ENCODE data around the gene GPBP1L1.

GPBP1L1 gene

DNA sequence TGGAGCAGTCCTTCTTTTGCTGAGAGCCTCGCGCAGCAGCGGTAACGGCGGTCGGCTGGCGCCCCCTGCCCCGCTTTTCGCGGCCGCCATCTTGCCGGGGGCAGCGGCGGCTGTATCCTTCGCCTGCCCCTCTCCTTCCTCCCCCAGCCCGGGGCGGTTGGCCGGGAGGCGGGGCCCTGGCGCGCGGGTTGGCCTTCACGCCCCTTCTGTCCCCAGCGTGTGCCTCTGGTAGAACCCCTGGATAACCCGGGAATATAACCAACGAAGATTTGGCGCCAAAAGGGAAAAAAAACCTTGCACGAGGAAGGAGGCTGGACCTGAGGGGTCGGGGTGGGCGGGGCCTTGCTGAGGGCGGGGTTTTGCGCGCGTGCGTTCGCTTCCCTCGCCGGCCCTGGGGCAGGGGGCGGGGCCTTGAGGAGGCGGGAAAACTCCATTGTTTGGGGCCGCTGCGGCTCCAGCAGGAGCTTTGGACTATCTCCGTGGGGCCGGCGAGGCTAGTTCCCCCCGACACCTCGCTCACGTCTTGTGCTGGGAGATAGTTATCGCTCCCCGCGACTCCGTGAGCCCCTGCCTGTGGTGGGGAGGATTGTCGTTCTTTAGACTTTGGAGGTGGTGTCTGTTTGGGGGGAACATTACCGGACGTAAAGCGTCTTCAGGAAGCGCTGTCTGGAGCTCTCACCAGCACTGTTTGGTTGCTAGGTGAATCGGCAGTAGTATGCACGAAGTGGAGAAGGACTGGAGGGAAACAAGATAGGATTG lies 101.8 kb downstream of the GPBP1L1 start:
- H3K9me3 ChIP-seq (ENCODE audit: control insufficient read depth, low read length) = no peaks in the 10 kb centered on the region
- peaks cover 16% of the 10 kb centered on the region for H3K4me1 ChIP-seq (ENCODE audit: control insufficient read depth, insufficient read depth, low read length)
- peak overlapping the region; percentile 87 for H3K9ac ChIP-seq (ENCODE audit: low read length)
- H3K4me3 ChIP-seq (ENCODE audit: low read length) = peak overlapping the region; percentile 95
- no peaks in the 10 kb centered on the region for H3K36me3 ChIP-seq (ENCODE audit: control insufficient read depth, insufficient read depth, low read length, severe bottlenecking)
- no peaks in the 10 kb centered on the region for H3K27me3 ChIP-seq (replicated peaks; ENCODE audit: control insufficient read depth, insufficient read depth, low read length)
- peak; percentile 97 for DNase-seq (ENCODE audit: low read depth)

GRCh38 chr1:45583666-45584350 lies 102.5 kb downstream of the GPBP1L1 start, which contains the start of gene NASP:
Gene NASP, plus strand, starts transcription at chr1:45584041. Its CDS starts 106 bp downstream, at chr1:45584147.
- Histone ChIP-seq H3K36me3 (ENCODE audit: control insufficient read depth, insufficient read depth, low read length, severe bottlenecking) (no peaks in the 10 kb centered on the region), H3K4me3 (ENCODE audit: low read length) (peak within 1 kb of the TSS; percentile 95), H3K27me3 (replicated peaks; ENCODE audit: control insufficient read depth, insufficient read depth, low read length) (no peaks in the 10 kb centered on the region), H3K9me3 (ENCODE audit: control insufficient read depth, low read length) (no peaks in the 10 kb centered on the region), H3K4me1 (ENCODE audit: control insufficient read depth, insufficient read depth, low read length) (peaks cover 16% of the 10 kb centered on the region), H3K9ac (ENCODE audit: low read length) (peak within 1 kb of the TSS; percentile 87)
- peak; percentile 91 for DNase-seq (ENCODE audit: low read depth)

- peak; percentile 99 for DNase-seq (ENCODE audit: low read depth)
- peaks cover 16% of the 10 kb centered on the region for H3K4me1 ChIP-seq (ENCODE audit: control insufficient read depth, insufficient read depth, low read length)
- H3K9ac ChIP-seq (ENCODE audit: low read length) = peak overlapping the region; percentile 87
- no peaks in the 10 kb centered on the region for H3K27me3 ChIP-seq (replicated peaks; ENCODE audit: control insufficient read depth, insufficient read depth, low read length)
- no peaks in the 10 kb centered on the region for H3K36me3 ChIP-seq (ENCODE audit: control insufficient read depth, insufficient read depth, low read length, severe bottlenecking)
- H3K9me3 ChIP-seq (ENCODE audit: control insufficient read depth, low read length) = no peaks in the 10 kb centered on the region
- H3K4me3 ChIP-seq (ENCODE audit: low read length) = peak overlapping the region; percentile 95
Measured at GRCh38 chr1:45583264-45583665, 103.1 kb downstream of the GPBP1L1 start.

Data from adipocyte (in vitro differentiated cells).